Nucleus accumbens (tissue), 56 donors: Measurements from ENCODE around the gene ARPC4.

ENCODE experiments used
- DNase-seq, 56 donors: peaks; one replicate each; lab custom pipeline; 2025; lab: John Stamatoyannopoulos, UW

The ARPC4 gene

DNA sequence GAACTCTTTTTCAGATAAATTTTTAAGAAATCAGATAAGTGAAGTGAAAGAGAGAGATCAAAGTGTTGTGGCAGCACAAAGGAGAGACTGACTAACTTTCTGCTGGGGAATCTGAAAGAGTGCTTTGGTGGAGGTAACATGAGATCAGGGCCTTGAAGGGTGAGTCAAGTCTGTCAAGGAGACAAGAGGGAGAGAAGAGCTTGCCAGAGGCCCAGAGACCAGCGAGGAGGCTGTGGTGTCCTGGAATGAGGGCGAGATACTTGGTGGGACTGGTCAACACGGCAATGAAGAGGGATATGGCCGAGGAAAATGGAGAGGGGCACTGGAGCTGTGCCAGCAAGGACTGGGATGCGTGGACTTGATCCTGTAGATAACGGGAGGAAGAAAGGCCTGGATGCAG lies 5.2 kb upstream of the ARPC4 start:
- DNase-seq, result no peak

DNA sequence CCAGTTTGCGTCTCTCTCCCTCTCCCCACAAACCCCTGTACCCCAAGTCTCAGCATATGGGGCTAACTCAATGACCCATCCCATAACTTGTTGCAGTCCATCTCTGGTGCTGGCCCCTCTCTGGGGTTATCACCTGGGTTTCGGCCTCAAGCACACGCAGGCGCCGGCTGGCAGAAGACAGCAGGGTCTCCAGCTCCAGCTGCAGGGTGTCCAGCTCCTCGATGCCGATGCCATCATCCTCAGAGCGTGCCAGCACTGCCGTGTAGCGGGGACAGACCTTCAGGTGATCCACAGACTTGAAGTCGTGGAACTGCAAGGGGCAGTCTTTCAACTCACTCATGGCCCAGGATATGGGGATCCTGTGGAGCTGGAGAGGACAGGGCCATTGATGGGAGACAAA lies 1.8 kb upstream of the ARPC4 start:
- no peak for DNase-seq

DNA sequence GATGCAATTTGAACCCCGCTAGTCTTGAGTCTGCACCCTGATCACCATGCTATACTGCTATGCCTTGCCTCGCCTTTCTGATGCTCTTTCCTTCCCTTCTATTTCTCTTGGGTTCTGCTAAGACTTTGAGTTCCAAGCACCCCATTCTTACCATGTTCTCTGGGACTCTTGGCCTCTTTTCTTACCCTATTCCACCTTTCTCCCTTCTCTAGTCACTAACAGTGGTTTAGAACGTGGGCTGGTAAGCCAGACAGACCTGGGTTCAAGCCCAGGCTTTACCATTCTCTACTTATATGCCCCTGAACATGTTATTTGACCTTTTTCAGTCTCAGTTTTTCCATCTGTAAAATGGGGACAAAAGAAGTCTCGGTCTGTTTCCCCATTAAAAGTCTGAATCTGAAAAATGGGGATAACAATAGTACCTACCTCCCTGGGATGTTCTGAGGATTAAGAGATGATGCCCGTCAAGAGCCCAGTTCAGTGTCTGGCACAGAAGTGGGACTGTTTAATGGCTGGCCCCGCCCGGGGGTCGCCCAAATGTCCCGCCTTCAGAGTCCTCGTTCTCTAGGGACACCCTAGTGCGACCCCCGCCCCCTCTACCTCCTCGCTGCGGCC lies 985 bp upstream of the ARPC4 start:
- DNase-seq, result no peak

DNA sequence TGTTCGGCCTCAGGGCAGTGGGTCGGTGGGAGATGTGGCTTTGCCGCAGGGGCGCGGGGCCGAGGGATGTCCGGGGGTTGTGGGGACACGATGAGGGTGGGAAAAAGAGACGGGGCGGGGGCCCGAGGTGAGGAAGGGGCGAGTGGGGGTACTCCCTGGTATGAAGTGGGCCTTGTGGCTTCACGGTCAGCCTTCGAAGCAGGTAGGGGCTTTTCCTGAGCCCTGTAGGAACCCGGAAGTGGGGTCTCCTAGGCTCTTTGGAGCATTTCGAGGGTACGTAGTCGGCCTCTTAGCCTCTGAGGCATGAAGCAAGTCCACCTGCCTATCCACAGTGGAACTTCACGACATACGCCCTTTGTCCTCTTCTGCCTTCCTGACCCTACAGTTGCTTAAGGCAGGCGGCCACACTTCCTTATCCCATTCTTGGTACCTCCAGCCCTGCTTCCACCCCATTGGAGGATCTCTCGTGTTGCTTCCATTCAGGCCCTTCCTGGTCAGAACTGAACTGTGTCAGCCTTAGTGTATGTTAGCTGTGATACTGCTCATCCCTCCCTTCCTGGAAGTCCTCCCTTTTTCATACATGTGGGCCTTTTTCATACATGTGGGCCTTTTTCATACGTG lies 389 bp downstream of the ARPC4 start:
- DNase-seq, result peak in 1 of 56 donors; percentile 44

DNA sequence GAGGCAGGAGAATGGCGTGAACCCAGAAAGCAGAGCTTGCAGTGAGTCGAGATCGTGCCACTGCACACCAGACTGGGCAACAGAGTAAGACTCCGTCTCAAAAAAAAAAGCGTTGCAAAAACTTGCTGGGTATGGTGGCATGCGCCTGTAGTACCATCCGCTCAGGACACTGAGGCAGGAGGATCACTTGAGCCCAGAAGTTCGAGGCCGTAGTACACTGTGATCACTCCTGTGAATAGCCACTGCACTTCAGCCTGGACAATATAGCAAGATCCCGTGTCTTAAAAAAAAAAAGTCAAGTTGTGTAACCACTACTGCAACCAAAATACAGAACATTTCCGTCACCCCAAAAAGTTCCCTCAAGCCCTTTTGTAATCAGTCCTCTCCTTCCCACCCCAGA lies 1.5 kb downstream of the ARPC4 start:
- no peak for DNase-seq

DNA sequence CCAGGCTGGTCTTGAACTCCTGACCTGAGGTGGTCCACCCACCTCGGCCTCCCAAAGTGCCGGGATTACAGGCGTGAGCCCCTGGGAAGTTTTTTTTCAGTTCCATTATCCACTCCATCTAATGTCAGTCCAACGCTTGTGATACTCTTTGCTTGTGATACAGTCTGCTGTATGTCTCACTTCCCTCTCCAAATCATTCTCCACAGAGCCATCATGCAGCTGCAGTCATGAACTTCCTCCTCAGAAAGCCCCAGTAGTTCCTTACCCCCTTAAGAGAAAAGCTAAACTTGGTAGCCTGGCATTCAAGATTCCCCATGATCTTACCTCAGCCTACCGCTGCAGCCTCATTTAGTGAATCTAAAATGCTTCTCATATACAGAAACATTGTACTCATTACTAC lies 2.3 kb downstream of the ARPC4 start:
- no peak for DNase-seq

DNA sequence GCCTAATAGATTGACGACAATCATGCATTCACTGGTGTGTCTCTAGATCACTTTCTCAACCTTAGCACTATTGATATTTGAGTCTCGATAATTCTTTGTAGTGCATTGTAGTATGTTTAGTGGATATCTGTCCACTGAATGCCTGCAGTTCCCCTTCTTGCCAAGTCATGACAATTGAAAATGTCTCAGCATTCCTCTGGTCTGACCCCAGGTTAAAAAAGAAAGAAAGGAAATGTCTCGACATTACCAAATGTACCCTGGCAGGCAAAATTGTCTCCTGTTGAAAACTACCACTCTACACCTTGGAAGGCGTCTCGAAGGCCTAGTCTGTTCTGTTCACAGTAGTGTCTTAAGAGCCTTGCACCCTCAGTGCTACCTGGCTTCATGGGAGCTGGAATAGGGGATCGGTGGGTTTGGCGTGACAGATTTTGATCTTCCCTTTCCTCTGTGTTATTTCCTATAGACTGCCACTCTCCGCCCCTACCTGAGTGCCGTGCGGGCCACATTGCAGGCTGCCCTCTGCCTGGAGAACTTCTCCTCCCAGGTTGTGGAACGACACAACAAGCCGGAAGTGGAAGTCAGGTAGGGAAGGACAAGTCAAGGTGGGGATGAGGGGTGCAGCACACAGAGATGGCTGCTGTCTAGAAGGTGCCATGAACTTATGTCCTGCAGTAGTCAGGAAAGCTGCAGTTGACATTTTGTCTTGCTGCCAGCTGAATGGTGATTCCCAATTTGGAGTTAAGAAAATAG lies 4.5 kb downstream of the ARPC4 start:
- no peak for DNase-seq

DNA sequence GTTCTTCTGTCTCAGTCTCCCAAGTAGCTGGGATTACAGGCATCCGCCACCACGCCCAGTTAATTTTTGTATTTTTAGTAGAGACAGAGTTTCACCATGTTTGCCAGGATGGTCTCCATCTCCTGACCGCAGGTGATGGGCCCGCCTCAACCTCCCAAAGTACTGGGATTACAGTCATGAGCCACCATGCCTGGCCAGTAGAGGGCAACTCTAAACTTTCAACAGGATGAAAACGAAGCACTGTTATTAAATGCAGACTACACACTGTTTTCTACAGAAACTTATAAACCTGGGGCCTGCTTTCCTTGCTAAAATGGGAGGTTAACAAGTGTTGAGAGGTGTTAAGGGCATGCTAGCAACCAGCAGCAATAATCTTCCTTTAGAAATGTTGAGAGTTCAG lies 7.6 kb downstream of the ARPC4 start:
- DNase-seq, result no peak

DNA sequence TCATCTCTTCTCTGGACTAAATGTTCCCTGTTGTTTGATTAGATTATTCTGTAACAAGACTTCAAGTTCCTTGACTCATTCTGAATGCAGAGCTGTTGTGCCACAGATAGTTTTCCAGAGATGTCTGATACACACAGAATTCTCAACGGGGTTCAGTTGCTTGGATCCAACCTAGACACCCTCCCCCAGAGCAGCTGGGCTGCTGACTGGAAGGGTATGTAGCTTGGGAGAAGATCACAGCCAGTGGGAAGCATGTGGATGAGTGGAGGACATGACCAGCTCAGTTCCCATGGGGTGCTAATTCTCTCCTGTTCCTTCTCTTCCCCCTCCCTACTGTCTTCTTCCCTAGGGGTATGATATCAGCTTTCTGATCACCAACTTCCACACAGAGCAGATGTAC lies 10.6 kb downstream of the ARPC4 start:
- no peak for DNase-seq

DNA sequence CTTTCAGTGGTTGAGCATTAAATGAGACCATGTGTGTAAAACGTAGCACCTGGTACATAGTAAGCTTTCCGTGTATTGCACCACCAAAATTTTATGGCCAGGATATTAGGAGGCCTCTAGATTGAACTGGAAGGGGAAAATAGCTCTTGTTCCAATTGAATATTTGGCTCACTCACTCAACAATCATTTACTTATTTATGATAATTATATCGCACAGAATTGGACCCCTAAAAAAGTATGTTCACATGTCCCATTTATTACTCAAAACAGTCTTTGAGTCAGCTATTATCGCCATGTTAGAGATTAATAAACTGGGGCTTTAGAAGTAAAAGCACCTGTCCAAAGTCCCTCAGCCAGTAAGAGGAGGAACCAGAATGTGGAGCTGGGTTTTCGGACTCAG lies 12.1 kb downstream of the ARPC4 start:
- no peak for DNase-seq

DNA sequence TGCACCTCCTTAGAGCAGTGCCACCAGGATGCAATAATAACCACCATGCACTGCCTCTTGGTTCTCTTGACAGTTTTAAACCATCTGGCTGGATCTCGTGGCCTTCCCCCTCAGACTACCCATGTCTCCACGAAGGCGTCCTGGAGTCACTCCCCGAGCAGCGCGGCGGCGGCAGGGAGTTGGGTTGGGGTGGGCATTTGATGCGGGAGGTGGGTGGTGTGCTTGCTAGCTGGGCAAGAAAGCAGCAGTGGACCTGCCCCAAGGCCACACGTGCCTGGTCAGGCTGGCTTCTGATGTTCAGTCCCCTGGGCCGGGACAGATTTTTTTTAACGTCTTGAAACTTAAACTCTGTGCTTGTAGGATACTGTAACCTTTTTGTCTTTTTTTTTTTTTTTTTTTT lies 13.3 kb downstream of the ARPC4 start:
- DNase-seq, result no peak

DNA sequence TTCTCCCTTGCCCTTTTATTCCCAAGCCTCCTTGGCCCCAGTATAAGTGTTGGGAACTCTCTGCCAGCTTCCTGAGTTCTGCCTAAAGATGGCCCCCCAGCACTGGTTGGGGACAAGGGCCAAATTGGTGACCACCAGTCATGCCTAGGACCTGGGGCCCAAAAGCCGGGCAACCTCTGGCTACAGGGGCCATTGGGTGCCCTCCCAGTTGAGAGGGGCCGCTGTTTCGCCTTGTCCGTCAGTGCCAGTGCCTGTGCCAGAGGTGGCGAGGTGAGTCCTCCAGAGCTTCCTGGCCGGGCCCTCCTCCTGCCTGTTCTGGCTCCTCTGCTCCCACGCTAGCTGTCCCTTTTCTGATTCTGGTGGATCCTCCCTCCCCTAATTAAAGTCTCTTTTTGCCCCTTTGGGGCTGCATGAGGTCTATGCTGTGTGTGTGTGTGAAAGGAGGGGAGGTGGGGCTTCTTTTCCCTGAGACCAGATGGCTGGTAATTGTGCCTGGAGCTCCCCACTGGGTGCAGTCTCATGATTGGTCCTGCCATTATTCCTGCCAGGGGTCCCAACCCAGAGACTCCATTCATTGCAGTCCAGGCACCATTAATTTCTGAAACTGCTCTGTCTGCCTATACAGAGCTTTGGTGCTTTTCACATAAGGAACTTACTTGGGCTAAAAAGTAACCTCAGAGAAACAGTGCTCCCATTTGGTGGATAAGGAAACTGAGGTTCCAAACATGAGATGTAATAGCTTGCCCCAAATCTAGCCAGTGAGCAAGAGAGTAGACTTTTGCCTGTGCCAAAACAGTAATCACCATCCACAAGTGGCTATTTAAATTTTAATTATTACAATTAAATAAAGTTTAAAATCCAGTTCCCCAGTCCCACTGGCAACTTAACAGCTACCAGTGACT lies 14.1 kb downstream of the ARPC4 start:
- DNase-seq, result no peak

DNA sequence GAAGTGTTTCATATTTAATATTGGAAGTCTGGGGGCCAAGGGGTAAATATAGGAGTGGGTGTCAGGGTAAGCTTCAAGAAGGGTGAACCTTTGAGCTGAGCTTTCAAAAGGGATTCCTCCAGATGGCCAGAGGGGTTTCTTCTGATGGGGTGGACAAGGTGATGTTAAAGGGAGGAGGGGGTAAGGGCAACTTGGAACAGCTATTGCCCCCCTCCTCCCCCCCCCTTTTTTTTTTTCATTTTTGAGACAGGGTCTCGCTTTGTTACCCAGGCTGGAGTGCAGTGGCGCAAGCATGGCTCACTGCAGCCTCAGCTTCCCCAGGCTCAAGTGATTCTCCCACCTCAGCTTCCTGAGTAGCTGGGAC lies 15.1 kb downstream of the ARPC4 start:
- no peak for DNase-seq

DNA sequence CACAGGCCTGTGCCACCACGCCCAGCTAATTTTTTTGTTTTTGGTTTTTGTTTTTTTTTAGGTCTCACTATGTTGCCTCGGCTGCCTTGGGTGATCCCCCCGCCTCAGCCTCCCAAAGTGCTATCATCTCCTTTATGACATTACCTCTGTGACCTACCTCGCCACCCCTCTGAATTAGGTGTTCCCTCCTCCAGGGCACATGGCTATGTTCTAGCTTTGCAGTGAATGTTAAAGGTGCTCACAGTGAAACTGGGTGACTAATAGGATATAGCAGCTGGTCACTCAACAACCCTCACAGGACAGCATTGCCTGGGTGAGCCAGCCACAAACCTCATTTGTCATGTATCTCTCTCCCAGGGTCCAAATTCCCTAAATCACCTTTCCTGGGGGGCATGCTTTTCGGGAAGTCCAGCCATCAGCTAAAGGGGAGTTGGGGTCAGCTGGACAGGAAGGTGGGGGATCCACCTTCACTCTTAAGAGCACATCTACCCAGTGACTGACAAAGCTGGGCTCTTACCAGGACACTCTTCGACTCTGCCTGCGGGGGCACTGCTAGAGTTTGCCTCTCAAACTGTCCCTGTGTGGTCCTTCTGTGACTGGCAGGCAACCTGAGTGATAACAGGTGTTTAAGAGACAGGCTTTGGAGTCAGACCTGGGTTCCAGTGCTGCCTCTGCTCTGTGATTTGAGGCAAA lies 15.6 kb downstream of the ARPC4 start:
- no peak for DNase-seq

DNA sequence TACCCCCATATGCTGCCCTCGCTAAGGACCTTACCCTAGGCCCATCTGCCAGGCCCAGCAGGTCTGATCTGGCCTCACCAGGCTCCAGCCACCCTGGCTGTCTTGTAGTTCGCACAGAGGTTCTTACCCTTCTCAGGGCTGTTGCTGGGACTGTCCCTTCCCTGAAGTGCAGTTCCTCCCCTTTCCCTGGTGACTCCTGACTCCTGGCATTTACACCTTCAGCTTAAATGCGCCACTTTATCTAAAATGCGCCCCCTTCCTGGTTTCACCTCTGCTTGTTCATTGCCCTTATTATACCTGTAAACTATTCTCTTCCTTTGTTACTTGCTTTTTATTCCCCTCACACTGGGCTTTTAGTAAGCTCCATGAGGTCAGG lies 16.3 kb downstream of the ARPC4 start:
- no peak for DNase-seq

DNA sequence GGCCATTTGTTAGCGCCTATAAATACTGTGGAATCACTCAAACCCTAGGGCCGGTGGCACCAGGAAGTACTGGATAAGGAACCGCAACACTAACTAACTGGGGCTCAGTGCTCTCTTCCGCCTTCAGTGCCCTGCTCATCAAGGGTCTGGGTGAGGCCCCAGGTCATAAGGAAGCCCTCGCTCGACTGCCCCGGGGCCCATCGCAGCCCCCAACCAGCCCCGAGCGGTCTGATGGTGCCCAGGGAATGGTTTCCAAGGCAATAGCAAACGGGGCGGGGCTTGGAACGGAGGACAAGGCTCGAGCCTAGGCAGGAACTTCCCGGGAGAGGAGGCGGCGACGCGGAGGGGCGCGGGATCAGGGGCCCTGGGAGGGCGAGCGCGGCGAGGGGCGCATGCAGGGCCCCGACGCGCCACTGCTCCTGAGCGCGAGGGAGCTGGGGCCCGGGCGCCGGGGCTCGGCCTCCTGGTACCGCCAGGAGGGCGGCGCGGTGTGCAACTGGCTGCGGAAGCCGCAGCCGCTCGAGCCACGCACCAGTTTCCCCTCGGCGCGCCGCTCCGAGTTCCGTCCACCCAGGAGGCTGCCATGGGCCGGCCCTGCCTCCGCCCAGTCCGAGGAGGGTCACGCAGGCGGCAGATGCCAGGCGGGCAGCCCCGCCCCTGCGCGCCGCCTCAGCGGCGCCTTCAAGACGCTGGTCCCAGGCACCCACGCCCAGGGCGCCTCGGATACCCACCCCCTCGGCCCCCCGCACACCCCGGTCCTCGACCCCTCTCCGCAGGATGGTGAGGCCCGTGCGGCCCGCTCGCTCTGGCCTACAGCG lies 16.9 kb downstream of the ARPC4 start, which contains the start of gene TTLL3:
TSS of gene TTLL3 (plus strand) at position 648 of the 818 bp plus-strand sequence. CDS start 400 bp downstream, outside the sequence.
- DNase-seq, result peak in 52 of 56 donors; percentile 20 to 86 (median 58)

DNA sequence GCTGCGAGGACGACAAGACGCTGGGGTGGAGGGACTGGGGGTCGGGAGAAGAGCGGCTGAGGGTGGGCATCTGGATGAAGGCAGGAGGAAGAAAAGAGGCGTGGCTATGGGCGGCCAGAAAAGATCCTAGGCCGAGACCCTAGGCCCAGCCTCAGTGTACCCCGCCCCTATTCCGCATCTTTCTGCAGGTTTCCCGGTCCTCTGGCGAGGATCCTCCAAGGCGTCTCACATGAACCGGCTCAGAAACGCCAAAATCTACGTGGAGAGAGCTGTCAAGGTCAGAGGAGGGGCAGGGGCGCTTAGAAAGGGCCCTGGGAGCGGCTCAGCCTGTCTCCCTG lies 17.5 kb downstream of the ARPC4 start:
- peak in 5 of 56 donors; percentile 26 to 48 (median 39) for DNase-seq

DNA sequence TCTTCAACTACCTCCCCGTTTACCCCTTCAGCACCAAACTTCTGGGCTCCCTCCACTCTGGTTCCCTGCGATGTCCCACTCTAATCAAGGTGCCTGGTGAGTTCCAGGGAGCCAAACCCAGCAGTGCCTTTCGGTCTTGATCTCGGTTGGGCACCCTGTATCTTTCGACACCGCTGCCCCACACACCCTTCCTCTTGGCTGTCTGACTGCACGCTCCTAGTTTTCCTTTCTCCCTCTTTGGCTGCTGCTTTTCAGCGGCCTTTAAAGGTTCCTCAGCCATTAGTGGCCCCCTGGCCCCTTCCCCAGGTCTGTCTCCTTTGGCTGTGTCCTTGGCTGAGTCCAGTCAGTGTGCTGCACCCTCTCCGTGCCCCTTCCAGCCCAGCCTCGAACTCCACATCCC lies 18.0 kb downstream of the ARPC4 start:
- DNase-seq, result peak in 1 of 56 donors; percentile 4

DNA sequence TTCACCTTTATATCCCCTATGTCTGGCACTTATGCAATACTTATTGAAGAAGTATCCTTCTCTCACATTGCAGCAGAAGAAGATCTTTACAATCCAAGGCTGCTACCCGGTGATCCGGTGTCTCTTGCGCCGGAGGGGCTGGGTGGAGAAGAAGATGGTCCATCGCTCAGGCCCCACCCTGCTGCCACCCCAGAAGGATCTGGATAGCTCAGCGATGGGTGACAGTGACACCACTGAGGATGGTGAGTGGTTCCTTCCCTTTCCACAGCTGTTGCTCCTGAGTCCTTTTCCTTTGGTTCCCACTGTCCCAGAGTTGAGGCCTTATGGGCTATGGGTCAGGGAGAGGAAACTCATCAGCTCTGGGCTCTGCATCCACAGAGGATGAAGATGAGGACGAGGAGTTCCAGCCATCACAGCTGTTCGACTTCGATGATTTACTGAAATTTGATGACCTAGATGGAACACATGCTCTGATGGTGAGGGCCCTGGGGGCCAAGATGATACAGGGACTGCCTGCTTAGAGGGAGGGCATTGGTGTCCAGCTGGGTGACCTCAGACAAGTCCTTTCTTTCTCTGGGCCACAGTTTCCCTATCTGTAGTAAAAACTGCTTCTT lies 20.1 kb downstream of the ARPC4 start:
- DNase-seq, result no peak
